ENCODE data around the gene SLC27A4.

SLC27A4 gene

GRCh38 chr9:128369024-128369706 lies 28.8 kb downstream of the SLC27A4 start:
- 0 out of 2 replicates have a peak, but pooled peaks cover 3% of the 10 kb centered on the region for H3K4me1 ChIP-seq (ENCODE audit: control insufficient read depth, insufficient read depth, low read length)
- H3K9me3 ChIP-seq (ENCODE audit: control insufficient read depth, insufficient read depth, low read depth, low read length), result no peaks in the 10 kb centered on the region
- H3K4me3 ChIP-seq (ENCODE audit: low read depth, low read length), result no peak overlapping the region
- ChIA-PET CTCF (interaction anchor here (0.5 to 2.3 kb wide), 2 partner anchors 29 to 176 kb away, joined by 3 to 8 read pairs; no protein-coding TSS in a partner anchor), POLR2A (interaction anchor here (1.0 kb wide), 1 partner anchor 52 kb away, joined by 4 read pairs; the partner anchor contains the start of gene CERCAM)
- TF ChIP-seq WT1 (tag by site-specific recombination; IDR thresholded peaks at IDR 0.05) (no peak), ZNF488 (tag by site-specific recombination; IDR thresholded peaks at IDR 0.05) (no peak), ZNF266 (tag by site-specific recombination; IDR thresholded peaks at IDR 0.05; ENCODE audit: low read depth) (no peak), ZFP41 (tag by site-specific recombination; IDR thresholded peaks at IDR 0.05; ENCODE audit: borderline replicate concordance) (no peak), PRDM6 (tag by site-specific recombination; IDR thresholded peaks at IDR 0.05) (no peak), ZNF426 (tag by site-specific recombination; IDR thresholded peaks at IDR 0.05) (no peak), REST (tag by site-specific recombination; IDR thresholded peaks at IDR 0.05) (no peak), ZNF423 (tag by site-specific recombination; IDR thresholded peaks at IDR 0.05) (no peak), ZNF514 (tag by site-specific recombination; IDR thresholded peaks at IDR 0.05) (no peak), ZNF626 (tag by site-specific recombination; IDR thresholded peaks at IDR 0.05) (no peak)
- H3K27ac ChIP-seq (ENCODE audit: extremely low read depth, low read depth, low read length), result no peak overlapping the region
- peaks cover 0 to 9% of the 10 kb centered on the region in 2 experiments; a peak in 1 of 3 replicates for H3K36me3 ChIP-seq (ENCODE audit: control insufficient read depth in 2 of 2, insufficient read depth in 1 of 2, low read length in 2 of 2)

GRCh38 chr9:128370367-128370751 lies 30.0 kb downstream of the SLC27A4 start:
- H3K27ac ChIP-seq (ENCODE audit: extremely low read depth, low read depth, low read length), result peak overlapping the region; percentile 54
- 0 out of 2 replicates have a peak, but pooled peaks cover 3% of the 10 kb centered on the region for H3K4me1 ChIP-seq (ENCODE audit: control insufficient read depth, insufficient read depth, low read length)
- TF ChIP-seq ZNF768 (tag by site-specific recombination; IDR thresholded peaks at IDR 0.05) (no peak), SETDB1 (IDR thresholded peaks at IDR 0.05; ENCODE audit: insufficient read length, low read length) (no peak), ZNF148 (tag by site-specific recombination; IDR thresholded peaks at IDR 0.05; ENCODE audit: borderline replicate concordance) (no peak), ZBTB48 (tag by site-specific recombination; IDR thresholded peaks at IDR 0.05) (peak; percentile 11; the same call in 1 of the 2 replicates), ZNF350 (tag by site-specific recombination; IDR thresholded peaks at IDR 0.05) (no peak), ZNF830 (tag by site-specific recombination; IDR thresholded peaks at IDR 0.05; ENCODE audit: low read depth) (no peak), ZNF654 (tag by site-specific recombination; IDR thresholded peaks at IDR 0.05; ENCODE audit: low read depth) (no peak), ZSCAN4 (tag by site-specific recombination; IDR thresholded peaks at IDR 0.05) (no peak)
- no peaks in the 10 kb centered on the region for H3K9me3 ChIP-seq (ENCODE audit: control insufficient read depth, insufficient read depth, low read depth, low read length)
- CTCF ChIA-PET, result interaction anchor here (0.7 to 2.9 kb wide), 7 partner anchors 9 to 395 kb away, joined by 3 to 20 read pairs (median 3); no protein-coding TSS in a partner anchor
- peak overlapping the region; percentile 74 for H3K4me3 ChIP-seq (ENCODE audit: low read depth, low read length)
- POLR2A ChIA-PET, result interaction anchor here (1.1 to 3.6 kb wide), 8 partner anchors 9 to 177 kb away, joined by 3 to 33 read pairs (median 8); partner anchors contain the start of genes CERCAM, GOLGA2 and SWI5
- peaks cover 0 to 13% of the 10 kb centered on the region in 2 experiments; a peak in 1 of 3 replicates for H3K36me3 ChIP-seq (ENCODE audit: control insufficient read depth in 2 of 2, insufficient read depth in 1 of 2, low read length in 2 of 2)

Data from HEK293 (cell line).